Measurements from ENCODE around the gene UBE2V1. TPM values are rescaled to one million over a fixed set of nuclear protein-coding genes. Genes with fewer than 3 reads are reported as not detected.
A peak's percentile ranks its signal among the peaks of the same experiment; 100 is the strongest.

UBE2V1 gene
- total and polyA plus RNA-seq, 2 of the 13 experiments (the other 11 are each of a cell fraction or from before 2014, with no cell fraction given): 81.3 to 132 TPM

DNA sequence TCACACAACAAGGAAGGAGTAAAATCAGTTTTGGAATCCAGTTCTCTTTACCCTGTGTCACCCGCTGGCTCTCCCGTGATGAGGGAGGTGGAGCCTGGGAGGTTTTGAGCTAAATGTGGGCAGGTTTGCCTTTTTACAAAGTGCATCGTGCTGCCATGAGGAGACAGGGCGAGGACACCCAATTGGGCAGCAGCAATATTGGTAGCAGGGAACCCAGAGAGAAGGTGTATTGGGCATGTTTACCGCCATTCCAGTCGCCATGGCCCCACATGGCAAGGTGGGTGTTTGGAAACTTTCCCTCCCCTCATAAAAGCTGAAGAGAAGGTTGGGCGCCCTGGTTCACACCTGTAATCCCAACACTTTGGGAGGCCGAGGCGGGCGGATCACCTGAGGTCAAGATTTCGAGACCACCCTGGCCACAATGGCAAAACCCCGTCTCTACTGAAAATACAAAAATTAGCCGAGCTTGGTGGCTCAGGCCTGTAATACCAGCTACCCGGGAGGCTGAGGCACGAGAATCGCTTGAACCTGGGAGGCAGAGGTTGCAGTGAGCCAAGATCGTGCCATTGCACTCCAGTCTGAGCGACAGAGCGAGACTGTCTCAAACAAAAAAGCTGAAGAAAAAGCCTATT, 3.5 kb upstream of the UBE2V1 start (continued):
- TF ChIP-seq, protein P1, sequence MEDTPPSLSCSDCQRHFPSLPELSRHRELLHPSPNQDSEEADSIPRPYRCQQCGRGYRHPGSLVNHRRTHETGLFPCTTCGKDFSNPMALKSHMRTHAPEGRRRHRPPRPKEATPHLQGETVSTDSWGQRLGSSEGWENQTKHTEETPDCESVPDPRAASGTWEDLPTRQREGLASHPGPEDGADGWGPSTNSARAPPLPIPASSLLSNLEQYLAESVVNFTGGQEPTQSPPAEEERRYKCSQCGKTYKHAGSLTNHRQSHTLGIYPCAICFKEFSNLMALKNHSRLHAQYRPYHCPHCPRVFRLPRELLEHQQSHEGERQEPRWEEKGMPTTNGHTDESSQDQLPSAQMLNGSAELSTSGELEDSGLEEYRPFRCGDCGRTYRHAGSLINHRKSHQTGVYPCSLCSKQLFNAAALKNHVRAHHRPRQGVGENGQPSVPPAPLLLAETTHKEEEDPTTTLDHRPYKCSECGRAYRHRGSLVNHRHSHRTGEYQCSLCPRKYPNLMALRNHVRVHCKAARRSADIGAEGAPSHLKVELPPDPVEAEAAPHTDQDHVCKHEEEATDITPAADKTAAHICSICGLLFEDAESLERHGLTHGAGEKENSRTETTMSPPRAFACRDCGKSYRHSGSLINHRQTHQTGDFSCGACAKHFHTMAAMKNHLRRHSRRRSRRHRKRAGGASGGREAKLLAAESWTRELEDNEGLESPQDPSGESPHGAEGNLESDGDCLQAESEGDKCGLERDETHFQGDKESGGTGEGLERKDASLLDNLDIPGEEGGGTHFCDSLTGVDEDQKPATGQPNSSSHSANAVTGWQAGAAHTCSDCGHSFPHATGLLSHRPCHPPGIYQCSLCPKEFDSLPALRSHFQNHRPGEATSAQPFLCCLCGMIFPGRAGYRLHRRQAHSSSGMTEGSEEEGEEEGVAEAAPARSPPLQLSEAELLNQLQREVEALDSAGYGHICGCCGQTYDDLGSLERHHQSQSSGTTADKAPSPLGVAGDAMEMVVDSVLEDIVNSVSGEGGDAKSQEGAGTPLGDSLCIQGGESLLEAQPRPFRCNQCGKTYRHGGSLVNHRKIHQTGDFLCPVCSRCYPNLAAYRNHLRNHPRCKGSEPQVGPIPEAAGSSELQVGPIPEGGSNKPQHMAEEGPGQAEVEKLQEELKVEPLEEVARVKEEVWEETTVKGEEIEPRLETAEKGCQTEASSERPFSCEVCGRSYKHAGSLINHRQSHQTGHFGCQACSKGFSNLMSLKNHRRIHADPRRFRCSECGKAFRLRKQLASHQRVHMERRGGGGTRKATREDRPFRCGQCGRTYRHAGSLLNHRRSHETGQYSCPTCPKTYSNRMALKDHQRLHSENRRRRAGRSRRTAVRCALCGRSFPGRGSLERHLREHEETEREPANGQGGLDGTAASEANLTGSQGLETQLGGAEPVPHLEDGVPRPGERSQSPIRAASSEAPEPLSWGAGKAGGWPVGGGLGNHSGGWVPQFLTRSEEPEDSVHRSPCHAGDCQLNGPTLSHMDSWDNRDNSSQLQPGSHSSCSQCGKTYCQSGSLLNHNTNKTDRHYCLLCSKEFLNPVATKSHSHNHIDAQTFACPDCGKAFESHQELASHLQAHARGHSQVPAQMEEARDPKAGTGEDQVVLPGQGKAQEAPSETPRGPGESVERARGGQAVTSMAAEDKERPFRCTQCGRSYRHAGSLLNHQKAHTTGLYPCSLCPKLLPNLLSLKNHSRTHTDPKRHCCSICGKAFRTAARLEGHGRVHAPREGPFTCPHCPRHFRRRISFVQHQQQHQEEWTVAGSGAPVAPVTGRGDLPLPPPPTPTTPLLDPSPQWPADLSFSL (CRISPR knock-in tag; IDR thresholded peaks at IDR 0.05): no peak
- TF ChIP-seq, protein P2, sequence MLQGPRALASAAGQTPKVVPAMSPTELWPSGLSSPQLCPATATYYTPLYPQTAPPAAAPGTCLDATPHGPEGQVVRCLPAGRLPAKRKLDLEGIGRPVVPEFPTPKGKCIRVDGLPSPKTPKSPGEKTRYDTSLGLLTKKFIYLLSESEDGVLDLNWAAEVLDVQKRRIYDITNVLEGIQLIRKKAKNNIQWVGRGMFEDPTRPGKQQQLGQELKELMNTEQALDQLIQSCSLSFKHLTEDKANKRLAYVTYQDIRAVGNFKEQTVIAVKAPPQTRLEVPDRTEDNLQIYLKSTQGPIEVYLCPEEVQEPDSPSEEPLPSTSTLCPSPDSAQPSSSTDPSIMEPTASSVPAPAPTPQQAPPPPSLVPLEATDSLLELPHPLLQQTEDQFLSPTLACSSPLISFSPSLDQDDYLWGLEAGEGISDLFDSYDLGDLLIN (CRISPR knock-in tag; IDR thresholded peaks at IDR 0.05; ENCODE audit: borderline replicate concordance): no peak
- TF ChIP-seq SMAD9 (CRISPR knock-in tag; IDR thresholded peaks at IDR 0.05): no peak
- no peak for TF ChIP-seq FOXK1 (CRISPR knock-in tag; IDR thresholded peaks at IDR 0.05; ENCODE audit: borderline replicate concordance, low read depth)
- no peak for TF ChIP-seq ZNF205 (CRISPR knock-in tag; IDR thresholded peaks at IDR 0.05)
- 0 out of 2 replicates have a peak, but pooled peaks have one; percentile 8 for TF ChIP-seq ZNF607 (CRISPR knock-in tag; IDR thresholded peaks at IDR 0.05; ENCODE audit: borderline replicate concordance)
- TF ChIP-seq ZNF256 (CRISPR knock-in tag; conservative IDR thresholded peaks at IDR 0.05): 0 out of 2 replicates have a peak, but pooled peaks have one; percentile 36
- TF ChIP-seq ZNF629 (CRISPR knock-in tag; conservative IDR thresholded peaks at IDR 0.05): no peak
- TF ChIP-seq AGO2 (optimal IDR thresholded peaks at IDR 0.05; ENCODE audit: low read depth, low read length): no peak
- TF ChIP-seq, protein P3, sequence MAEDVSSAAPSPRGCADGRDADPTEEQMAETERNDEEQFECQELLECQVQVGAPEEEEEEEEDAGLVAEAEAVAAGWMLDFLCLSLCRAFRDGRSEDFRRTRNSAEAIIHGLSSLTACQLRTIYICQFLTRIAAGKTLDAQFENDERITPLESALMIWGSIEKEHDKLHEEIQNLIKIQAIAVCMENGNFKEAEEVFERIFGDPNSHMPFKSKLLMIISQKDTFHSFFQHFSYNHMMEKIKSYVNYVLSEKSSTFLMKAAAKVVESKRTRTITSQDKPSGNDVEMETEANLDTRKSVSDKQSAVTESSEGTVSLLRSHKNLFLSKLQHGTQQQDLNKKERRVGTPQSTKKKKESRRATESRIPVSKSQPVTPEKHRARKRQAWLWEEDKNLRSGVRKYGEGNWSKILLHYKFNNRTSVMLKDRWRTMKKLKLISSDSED (CRISPR knock-in tag; IDR thresholded peaks at IDR 0.05): no peak
- TF ChIP-seq ZNF746 (CRISPR knock-in tag; IDR thresholded peaks at IDR 0.05): 0 out of 2 replicates have a peak, but pooled peaks have one; percentile 10
- no peak for TF ChIP-seq THAP11 (CRISPR knock-in tag; IDR thresholded peaks at IDR 0.05)
- no peak for TF ChIP-seq FLYWCH1 (CRISPR knock-in tag; IDR thresholded peaks at IDR 0.05)
- no peak for TF ChIP-seq NKX3-1 (CRISPR knock-in tag; IDR thresholded peaks at IDR 0.05)
- no peak for TF ChIP-seq ZNF570 (CRISPR knock-in tag; IDR thresholded peaks at IDR 0.05; ENCODE audit: borderline replicate concordance)
- no peak for TF ChIP-seq ZNF432 (CRISPR knock-in tag; IDR thresholded peaks at IDR 0.05; ENCODE audit: borderline replicate concordance)
- TF ChIP-seq CEBPB (IDR thresholded peaks at IDR 0.05; ENCODE audit: borderline replicate concordance, low read depth, low read length): no peak
- TF ChIP-seq, protein P4, sequence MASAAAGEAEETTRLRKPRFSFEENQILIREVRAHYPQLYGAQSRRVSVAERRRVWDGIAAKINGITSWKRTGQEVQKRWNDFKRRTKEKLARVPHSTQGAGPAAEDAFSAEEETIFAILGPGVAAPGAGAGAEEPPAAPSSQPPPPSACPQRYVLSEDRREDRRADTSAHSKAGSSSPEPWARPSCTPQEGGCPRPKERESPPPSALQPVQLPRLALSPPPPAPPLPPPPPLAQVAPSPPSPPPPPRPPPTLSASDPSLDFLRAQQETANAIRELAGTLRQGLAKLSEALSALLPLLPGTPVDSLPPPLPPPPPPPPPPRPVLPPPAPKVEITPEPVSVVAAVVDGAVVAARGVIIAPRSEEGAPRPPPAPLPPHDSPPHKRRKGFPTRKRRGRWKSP (CRISPR knock-in tag; IDR thresholded peaks at IDR 0.05): peak; percentile 10; the same call in 1 of the 2 replicates
- no peak for TF ChIP-seq ZKSCAN8 (CRISPR knock-in tag; IDR thresholded peaks at IDR 0.05; ENCODE audit: borderline replicate concordance)
- TF ChIP-seq PPARG (CRISPR knock-in tag; conservative IDR thresholded peaks at IDR 0.05): no peak
- no peak for TF ChIP-seq ZNF777 (CRISPR knock-in tag; IDR thresholded peaks at IDR 0.05)
